Urinary bladder (tissue), 4 donors: Measurements from ENCODE around the gene ESPL1. TPM values are rescaled to one million over a fixed set of nuclear protein-coding genes. Genes with fewer than 3 reads are reported as not detected.
A peak's percentile ranks its signal among the peaks of the same experiment; 100 is the strongest.

Experiments
- DNase-seq: peaks from one replicate; pipeline ENCODE4 v3.0.0-alpha.2; 2015; ENCODE audit errors: extremely low spot score
- H3K27ac ChIP-seq: one replicate; pipeline ENCODE4 v1.5.1; 2013; ENCODE audit warnings: low read depth, mild to moderate bottlenecking, moderate library complexity
- H3K36me3 ChIP-seq: one replicate; pipeline ENCODE4 v1.6.1; 2013; ENCODE audit warnings: mild to moderate bottlenecking, moderate library complexity; ENCODE audit not compliant: insufficient read depth
- H3K4me1 ChIP-seq: one replicate; pipeline ENCODE4 v1.6.1; 2013; ENCODE audit warnings: mild to moderate bottlenecking, moderate library complexity; ENCODE audit not compliant: insufficient read depth
- H3K4me3 ChIP-seq: one replicate; pipeline ENCODE4 v1.5.1; 2013; ENCODE audit warnings: low read depth, low read length
- WGBS: extraction: QIAGEN DNeasy Blood & Tissue Kit; methylation state at CpG from one replicate; pipeline ENCODE4 v1.1.7; 2013; 5-methylcytosine and 5-hydroxymethylcytosine counted together
- polyA plus RNA-seq: library from polyadenylated mRNA; stranded (reverse); fragments of 200-250 nt; gene quantifications from one replicate; pipeline ENCODE4 v1.2.3, GENCODE V29; 2013
- total RNA-seq: library from RNA; depleted of rRNA; stranded (reverse); fragments of >200 nt; gene quantifications from one replicate; pipeline ENCODE4 v1.2.3, GENCODE V29; 2014
- donor health status: healthy with polysubstance abuse.
- donor health status: healthy.

Gene ESPL1
- total RNA-seq: 4.5 TPM
- 0.33 TPM for polyA plus RNA-seq

GRCh38 chr12:53267999-53268629 lies at the start of gene ESPL1:
Gene ESPL1, plus strand, starts transcription at chr12:53268299. Its CDS starts 468 bp downstream, at chr12:53268767.
- H3K27ac ChIP-seq: no peak within 1 kb of the TSS
- under 1% methylated on average over 58 of the region's 58 CpGs for WGBS
- H3K4me1 ChIP-seq: no peaks in the 10 kb centered on the region

GRCh38 chr12:53218551-53219291 lies 49.4 kb upstream of the ESPL1 start:
- peak overlapping the region; percentile 82 for H3K4me3 ChIP-seq
- H3K36me3 ChIP-seq: peaks cover 4% of the 10 kb centered on the region
- DNase-seq: no peak
- H3K27ac ChIP-seq: peak overlapping the region; percentile 44
- WGBS: 9% methylated on average over 30 of the region's 30 CpGs
- H3K4me1 ChIP-seq: no peaks in the 10 kb centered on the region

More at GRCh38 chr12:53267999-53268629, at the start of gene ESPL1:
- Histone ChIP-seq H3K36me3 (no peaks in the 10 kb centered on the region), H3K4me3 (peak within 1 kb of the TSS; percentile 42)
- DNase-seq: peak; percentile 54

GRCh38 chr12:53219292-53219955 lies 48.7 kb upstream of the ESPL1 start:
- Histone ChIP-seq H3K27ac (peak overlapping the region; percentile 42), H3K4me1 (no peaks in the 10 kb centered on the region), H3K4me3 (peak overlapping the region; percentile 82), H3K36me3 (peaks cover 4% of the 10 kb centered on the region)
- no peak for DNase-seq
- 3% methylated on average over 27 of the region's 27 CpGs for WGBS

- under 1% methylated on average over 51 of the region's 53 CpGs for WGBS
Measured at GRCh38 chr12:53219956-53220693, 48.0 kb upstream of the ESPL1 start.

GRCh38 chr12:53220694-53221202 lies 47.4 kb upstream of the ESPL1 start:
- whole genome bisulfite sequencing: under 1% methylated on average over 42 of the region's 42 CpGs
- Histone ChIP-seq H3K27ac (no peak overlapping the region), H3K4me3 (peak overlapping the region; percentile 82), H3K36me3 (no peaks in the 10 kb centered on the region), H3K4me1 (no peaks in the 10 kb centered on the region)
- peak; percentile 74 for DNase-seq

More at GRCh38 chr12:53219956-53220693, 48.0 kb upstream of the ESPL1 start:
- DNase-seq: no peak
- H3K36me3 ChIP-seq: peaks cover under 1% of the 10 kb centered on the region
- peak overlapping the region; percentile 42 for H3K27ac ChIP-seq
- H3K4me1 ChIP-seq: no peaks in the 10 kb centered on the region
- H3K4me3 ChIP-seq: peak overlapping the region; percentile 82

- Histone ChIP-seq H3K4me1 (no peaks in the 10 kb centered on the region), H3K27ac (peak overlapping the region; percentile 98), H3K36me3 (no peaks in the 10 kb centered on the region), H3K4me3 (peak overlapping the region; percentile 82)
- no peak for DNase-seq
- WGBS: 1% methylated on average over 72 of the region's 72 CpGs
Measured at GRCh38 chr12:53221203-53222080, 46.7 kb upstream of the ESPL1 start.

GRCh38 chr12:53222170-53222721 lies 45.9 kb upstream of the ESPL1 start:
- WGBS: 44% methylated on average over 5 of the region's 5 CpGs
- no peak for DNase-seq
- Histone ChIP-seq H3K4me3 (no peak overlapping the region), H3K4me1 (no peaks in the 10 kb centered on the region), H3K36me3 (no peaks in the 10 kb centered on the region), H3K27ac (peak overlapping the region; percentile 98)

- DNase-seq: no peak
- Histone ChIP-seq H3K27ac (peak overlapping the region; percentile 65), H3K4me1 (no peaks in the 10 kb centered on the region), H3K36me3 (no peaks in the 10 kb centered on the region), H3K4me3 (no peak overlapping the region)
- WGBS: 43% methylated on average over 4 of the region's 4 CpGs
Measured at GRCh38 chr12:53222806-53223261, 45.3 kb upstream of the ESPL1 start.

- Histone ChIP-seq H3K4me1 (no peaks in the 10 kb centered on the region), H3K4me3 (no peak overlapping the region), H3K36me3 (no peaks in the 10 kb centered on the region), H3K27ac (peak overlapping the region; percentile 81)
- 14% methylated on average over 16 of the region's 16 CpGs for WGBS
- no peak for DNase-seq
Measured at GRCh38 chr12:53223389-53224060, 44.6 kb upstream of the ESPL1 start.

- Histone ChIP-seq H3K4me3 (no peak overlapping the region), H3K4me1 (no peaks in the 10 kb centered on the region)
- WGBS: 49% methylated on average over 11 of the region's 11 CpGs
Measured at GRCh38 chr12:53224061-53224896, 43.8 kb upstream of the ESPL1 start.

More at GRCh38 chr12:53224061-53224896, 43.8 kb upstream of the ESPL1 start:
- Histone ChIP-seq H3K27ac (peak overlapping the region; percentile 65), H3K36me3 (no peaks in the 10 kb centered on the region)
- DNase-seq: no peak
